NCI-H1092 treated with DMSO at 0.1 percent for 48 hours (cell line): ENCODE data around the gene SNPH.
"Not testable (repeated sequence)": the region's sequence is repeated elsewhere in the genome, so short reads cannot be mapped to it uniquely, and the experiment has no call there.

ENCODE experiments used
- DNase-seq: peaks from one replicate; lab custom pipeline; 2025; lab: John Stamatoyannopoulos, UW

Gene SNPH

GRCh38 chr20:1341561-1342265 lies 75.6 kb downstream of the SNPH start:
- DNase-seq, result no peak

GRCh38 chr20:1343446-1344124 lies 77.5 kb downstream of the SNPH start:
- not testable (repeated sequence) for DNase-seq

GRCh38 chr20:1345030-1345755 lies 79.1 kb downstream of the SNPH start:
- DNase-seq, result no peak

- DNase-seq, result no peak
Observed at GRCh38 chr20:1345756-1346093, 79.6 kb downstream of the SNPH start.

GRCh38 chr20:1346315-1346969 lies 80.3 kb downstream of the SNPH start:
- no peak for DNase-seq

- no peak for DNase-seq
Observed at GRCh38 chr20:1353956-1354355, 87.9 kb downstream of the SNPH start.

GRCh38 chr20:1357921-1358671 lies 92.0 kb downstream of the SNPH start:
- no peak for DNase-seq
